CD4-positive, alpha-beta T cell (primary cell): ENCODE measurements around the gene MED31. TPM values are rescaled to one million over a fixed set of nuclear protein-coding genes. Genes with fewer than 3 reads are reported as not detected.

Source experiments
- ATAC-seq: fragments of 200-7000 bp; cut with Tn5 transposase; one replicate; pipeline ENCODE4 v1.10.0; 2022; ENCODE audit warnings: mild to moderate bottlenecking; ENCODE audit not compliant: poor library complexity
- CTCF ChIA-PET: fragments of 350-600 bp; sonication (Branson Sonifier 250); formaldehyde crosslinking; loops from one replicate; lab custom pipeline; 2021; ENCODE audit warnings: antibody characterized with exemption, inconsistent platforms; lab: Charles Lee
- POLR2A ChIA-PET: fragments of 350-600 bp; sonication (Branson Sonifier 250); formaldehyde crosslinking; loops from one replicate; lab custom pipeline; 2021; ENCODE audit warnings: antibody characterized with exemption, inconsistent platforms; lab: Charles Lee
- DNase-seq, 14 experiments: peaks; one replicate each; pipeline ENCODE4 v3.0.0-alpha.2; 2013 to 2020; ENCODE audit warnings: mixed read lengths in 2 of 14
- H3K27ac ChIP-seq, 2 donors: one replicate each; pipeline versions ENCODE4 v1.5.1 to v1.7.0; 2013; ENCODE audit warnings: low read length in 2 of 2, low read depth in 1 of 2, mild to moderate bottlenecking in 1 of 2
- H3K27me3 ChIP-seq, 2 experiments: 1 replicate in 1 of 2; 2 replicates in 1 of 2; pipeline versions ENCODE4 v1.6.1 to v1.7.0; 2013; ENCODE audit warnings: low read length in 2 of 2, control low read depth in 1 of 2, mild to moderate bottlenecking in 1 of 2, moderate library complexity in 1 of 2; ENCODE audit not compliant: insufficient read depth in 2 of 2, control insufficient read depth in 1 of 2
- H3K36me3 ChIP-seq: one replicate; pipeline ENCODE4 v1.6.1; 2013; ENCODE audit warnings: low read length, control low read depth; ENCODE audit not compliant: insufficient read depth
- H3K4me1 ChIP-seq: one replicate; pipeline ENCODE4 v1.6.1; 2013; ENCODE audit warnings: low read length, control low read depth; ENCODE audit not compliant: insufficient read depth
- H3K4me3 ChIP-seq: one replicate; pipeline ENCODE4 v1.5.1; 2013; ENCODE audit warnings: mild to moderate bottlenecking, low read length, moderate library complexity
- H3K9me3 ChIP-seq, 2 experiments: 1 replicate in 1 of 2; 2 replicates in 1 of 2; pipeline versions ENCODE4 v1.6.1 to v1.7.0; 2013; ENCODE audit warnings: low read length in 2 of 2, mild to moderate bottlenecking in 2 of 2, control low read depth in 1 of 2, moderate library complexity in 1 of 2; ENCODE audit not compliant: control insufficient read depth in 1 of 2, insufficient read depth in 1 of 2
- H3K27ac Mint-ChIP-seq: one replicate; pipeline ENCODE4 v1.8.0; 2020; ENCODE audit warnings: mixed read lengths
- H3K27me3 Mint-ChIP-seq: one replicate; pipeline ENCODE4 v1.8.0; 2021; ENCODE audit warnings: mixed read lengths
- H3K36me3 Mint-ChIP-seq: one replicate; pipeline ENCODE4 v1.8.0; 2021; ENCODE audit warnings: low read depth, mixed read lengths
- H3K4me1 Mint-ChIP-seq: one replicate; pipeline ENCODE4 v1.8.0; 2021; ENCODE audit warnings: low read depth, mixed read lengths
- H3K4me3 Mint-ChIP-seq: one replicate; pipeline ENCODE4 v1.8.0; 2020; ENCODE audit warnings: mild to moderate bottlenecking, mixed read lengths
- H3K9me3 Mint-ChIP-seq: one replicate; pipeline ENCODE4 v1.8.0; 2020; ENCODE audit warnings: mixed read lengths
- intact Hi-C, 2 experiments: fragments of 100-400 bp; cut with DNase I in 1 of 2; cut with micrococcal nuclease in 1 of 2; formaldehyde crosslinking; loops; one replicate each; pipeline versions ENCODE4 v1.15.1 to v1.9.0; 2023 to 2025; cut with DNase I, micrococcal nuclease
- total RNA-seq, 174 experiments: library from RNA in 2 of 174; stranded (reverse) in 2 of 174; gene quantifications; one replicate each; pipeline ENCODE4 v1.2.3 and lab custom pipeline; 2021 to 2026
- TF ChIP-seq, protein P1 (sequence below): fragments of 200-600 bp; IDR thresholded peaks from one replicate; pipeline ENCODE4 v1.8.0; 2022; ENCODE audit warnings: antibody characterized with exemption, mild to moderate bottlenecking

Gene MED31
- total RNA-seq, 2 experiments from 2014 or later = 31.4 to 32.0 TPM

GRCh38 chr17:6610011-6610410, 41.4 kb downstream of the MED31 start:
- Mint-ChIP-seq H3K4me3 (no peak overlapping the region), H3K36me3 (peaks cover 80% of the 10 kb centered on the region), H3K27me3 (no peaks in the 10 kb centered on the region), H3K4me1 (no peaks in the 10 kb centered on the region), H3K27ac (no peak overlapping the region), H3K9me3 (no peaks in the 10 kb centered on the region)
- intact Hi-C loops = no loop called here
- Histone ChIP-seq H3K4me3 (no peak overlapping the region), H3K27me3 (no peaks in the 10 kb centered on the region), H3K9me3 (no peaks in the 10 kb centered on the region), H3K27ac (no peak overlapping the region), H3K36me3 (peaks cover 54% of the 10 kb centered on the region), H3K4me1 (no peaks in the 10 kb centered on the region)
- TF ChIP-seq, protein P1, sequence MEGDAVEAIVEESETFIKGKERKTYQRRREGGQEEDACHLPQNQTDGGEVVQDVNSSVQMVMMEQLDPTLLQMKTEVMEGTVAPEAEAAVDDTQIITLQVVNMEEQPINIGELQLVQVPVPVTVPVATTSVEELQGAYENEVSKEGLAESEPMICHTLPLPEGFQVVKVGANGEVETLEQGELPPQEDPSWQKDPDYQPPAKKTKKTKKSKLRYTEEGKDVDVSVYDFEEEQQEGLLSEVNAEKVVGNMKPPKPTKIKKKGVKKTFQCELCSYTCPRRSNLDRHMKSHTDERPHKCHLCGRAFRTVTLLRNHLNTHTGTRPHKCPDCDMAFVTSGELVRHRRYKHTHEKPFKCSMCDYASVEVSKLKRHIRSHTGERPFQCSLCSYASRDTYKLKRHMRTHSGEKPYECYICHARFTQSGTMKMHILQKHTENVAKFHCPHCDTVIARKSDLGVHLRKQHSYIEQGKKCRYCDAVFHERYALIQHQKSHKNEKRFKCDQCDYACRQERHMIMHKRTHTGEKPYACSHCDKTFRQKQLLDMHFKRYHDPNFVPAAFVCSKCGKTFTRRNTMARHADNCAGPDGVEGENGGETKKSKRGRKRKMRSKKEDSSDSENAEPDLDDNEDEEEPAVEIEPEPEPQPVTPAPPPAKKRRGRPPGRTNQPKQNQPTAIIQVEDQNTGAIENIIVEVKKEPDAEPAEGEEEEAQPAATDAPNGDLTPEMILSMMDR = no peak
- CTCF ChIA-PET = no interaction called here
- POLR2A ChIA-PET = no interaction called here
- ATAC-seq (no peak), DNase-seq (no peak)

DNA sequence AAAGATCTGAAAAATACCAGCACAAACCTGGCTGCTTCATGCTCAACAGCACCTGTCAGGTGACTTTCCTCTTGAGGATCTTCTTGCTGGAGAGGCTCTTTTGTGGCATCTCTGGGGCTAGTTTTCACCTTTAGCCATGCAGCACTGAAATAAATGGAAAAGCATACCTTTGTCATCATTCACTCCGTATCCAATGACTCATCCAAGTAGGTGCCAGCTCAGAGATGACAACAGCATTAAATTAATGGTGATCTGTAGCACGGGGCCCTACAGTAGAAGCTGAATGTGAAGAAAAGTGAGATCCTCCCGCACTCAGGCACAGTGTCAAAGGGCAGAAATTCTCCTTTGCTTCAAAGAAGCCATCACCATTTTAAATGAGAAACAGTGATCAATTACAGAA, 43.1 kb downstream of the MED31 start:
- H3K27ac Mint-ChIP-seq = no peak overlapping the region
- TF ChIP-seq, protein P1 = no peak
- DNase-seq = no peak
- Histone ChIP-seq H3K4me1 (no peaks in the 10 kb centered on the region), H3K27ac (no peak overlapping the region), H3K27me3 (no peaks in the 10 kb centered on the region), H3K4me3 (no peak overlapping the region), H3K36me3 (peaks cover 59% of the 10 kb centered on the region), H3K9me3 (no peaks in the 10 kb centered on the region)
- ATAC-seq = no peak
- H3K4me1 Mint-ChIP-seq = no peaks in the 10 kb centered on the region
- H3K36me3 Mint-ChIP-seq = peaks cover 83% of the 10 kb centered on the region
- POLR2A ChIA-PET = no interaction called here
- H3K4me3 Mint-ChIP-seq = no peak overlapping the region
- H3K27me3 Mint-ChIP-seq = no peaks in the 10 kb centered on the region
- no peaks in the 10 kb centered on the region for H3K9me3 Mint-ChIP-seq
- intact Hi-C loops = no loop called here
- CTCF ChIA-PET = no interaction called here

DNA sequence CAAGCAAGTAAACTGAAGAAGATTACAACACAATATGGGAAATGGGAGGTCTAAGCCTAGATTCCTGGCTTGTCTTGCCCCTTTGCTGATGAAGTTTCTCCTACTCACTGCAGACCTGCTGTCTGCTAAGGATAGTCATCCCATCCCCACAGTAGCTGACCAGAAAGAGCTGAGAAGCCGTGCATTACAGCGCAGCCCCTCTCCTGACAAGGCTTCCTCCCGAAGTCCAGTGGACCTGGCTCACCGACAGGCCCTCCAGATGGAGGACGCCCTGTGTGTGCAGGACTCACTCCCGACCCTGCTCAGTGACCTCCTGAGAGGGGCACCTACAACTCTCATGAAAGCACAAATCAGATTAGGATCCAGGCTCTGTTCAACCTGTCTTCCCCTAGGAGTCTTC, 46.3 kb downstream of the MED31 start:
- TF ChIP-seq, protein P1 = no peak
- Mint-ChIP-seq H3K36me3 (peaks cover 95% of the 10 kb centered on the region), H3K9me3 (no peaks in the 10 kb centered on the region), H3K4me3 (no peak overlapping the region), H3K27ac (no peak overlapping the region), H3K27me3 (no peaks in the 10 kb centered on the region), H3K4me1 (no peaks in the 10 kb centered on the region)
- ChIA-PET POLR2A (no interaction called here), CTCF (no interaction called here)
- Histone ChIP-seq H3K9me3 (no peaks in the 10 kb centered on the region), H3K4me1 (no peaks in the 10 kb centered on the region), H3K4me3 (no peak overlapping the region), H3K36me3 (peaks cover 78% of the 10 kb centered on the region), H3K27me3 (no peaks in the 10 kb centered on the region), H3K27ac (no peak overlapping the region)
- intact Hi-C loops = no loop called here
- DNase-seq = no peak
- ATAC-seq = no peak
